Measurements from ENCODE around the gene MAPKAP1.

MAPKAP1 gene

GRCh38 chr9:125523681-125524080, 183.3 kb downstream of the MAPKAP1 start:
- no peak overlapping the region for H3K27ac ChIP-seq
- TF ChIP-seq CTCF (IDR thresholded peaks at IDR 0.05) (no peak), ZFX (IDR thresholded peaks at IDR 0.05; ENCODE audit: borderline replicate concordance) (no peak)

GRCh38 chr9:125522328-125522725, 184.7 kb downstream of the MAPKAP1 start:
- TF ChIP-seq ZFX (IDR thresholded peaks at IDR 0.05; ENCODE audit: borderline replicate concordance) = no peak
- H3K27ac ChIP-seq = no peak overlapping the region

GRCh38 chr9:125521462-125522327, 185.3 kb downstream of the MAPKAP1 start:
- H3K27ac ChIP-seq = no peak overlapping the region
- TF ChIP-seq ZFX (IDR thresholded peaks at IDR 0.05; ENCODE audit: borderline replicate concordance) = no peak
- TF ChIP-seq CTCF (IDR thresholded peaks at IDR 0.05) = no peak

GRCh38 chr9:125519734-125520133, 187.3 kb downstream of the MAPKAP1 start:
- TF ChIP-seq CTCF (IDR thresholded peaks at IDR 0.05) = no peak
- no peak for TF ChIP-seq ZFX (IDR thresholded peaks at IDR 0.05; ENCODE audit: borderline replicate concordance)
- no peak overlapping the region for H3K27ac ChIP-seq

GRCh38 chr9:125517577-125517976, 189.4 kb downstream of the MAPKAP1 start:
- TF ChIP-seq CTCF (IDR thresholded peaks at IDR 0.05) (no peak), ZFX (IDR thresholded peaks at IDR 0.05; ENCODE audit: borderline replicate concordance) (no peak)
- no peak overlapping the region for H3K27ac ChIP-seq

- H3K27ac ChIP-seq = no peak overlapping the region
- TF ChIP-seq ZFX (IDR thresholded peaks at IDR 0.05; ENCODE audit: borderline replicate concordance) (no peak), CTCF (IDR thresholded peaks at IDR 0.05) (no peak)
Measured at GRCh38 chr9:125515983-125516940, 190.7 kb downstream of the MAPKAP1 start.

- TF ChIP-seq ZFX (IDR thresholded peaks at IDR 0.05; ENCODE audit: borderline replicate concordance) (no peak), CTCF (IDR thresholded peaks at IDR 0.05) (no peak)
- no peak overlapping the region for H3K27ac ChIP-seq
Measured at GRCh38 chr9:125515281-125515680, 191.7 kb downstream of the MAPKAP1 start.

All from 22Rv1 (cell line).